Transverse colon (tissue), 4 donors: ENCODE measurements around the gene ZDHHC18.

Experiments
- POLR2A ChIP-seq: fragments of 450-650 bp; IDR thresholded peaks from one replicate; pipeline ENCODE4 v1.6.1; 2016; ENCODE audit warnings: antibody characterized with exemption, mild to moderate bottlenecking, moderate library complexity
- POLR2AphosphoS5 ChIP-seq, 3 donors: sonication (generic); formaldehyde crosslinking; IDR thresholded peaks; one replicate each; pipeline ENCODE4 v1.6.1; 2016; ENCODE audit warnings: antibody characterized with exemption in 3 of 3
- TF ChIP-seq, protein P1 (sequence below), 5 experiments: fragments of 200-600 bp in 3 of 5; fragments of 450-650 bp in 2 of 5; sonication (generic) in 3 of 5; IDR thresholded peaks; 1 replicate in 2 of 5; 2 replicates in 3 of 5; pipeline ENCODE4 v1.5.1; 2016 to 2017; ENCODE audit warnings: antibody characterized with exemption in 5 of 5, inconsistent platforms in 3 of 5, mild to moderate bottlenecking in 2 of 5, moderate library complexity in 1 of 5

DNA sequence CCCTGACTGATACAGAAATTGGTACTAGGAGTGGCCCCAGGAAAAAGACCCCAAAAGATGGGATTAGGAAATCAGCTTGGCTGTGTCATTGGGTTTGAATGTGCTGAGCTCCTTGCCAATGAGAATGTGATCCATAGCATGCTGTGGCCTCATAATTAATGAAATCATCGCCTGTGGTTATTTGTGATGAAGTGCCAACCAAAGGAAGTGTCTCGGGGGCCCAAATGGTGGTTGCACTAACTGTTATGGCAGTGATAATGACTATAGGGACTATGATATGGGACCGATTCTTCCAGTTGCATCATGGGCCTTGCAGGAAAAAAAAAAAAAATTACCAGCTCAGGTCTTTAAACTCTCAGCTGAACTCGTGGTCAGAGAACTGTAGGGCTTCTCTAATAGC lies 15.4 kb upstream of the ZDHHC18 start:
- TF ChIP-seq, protein P1, sequence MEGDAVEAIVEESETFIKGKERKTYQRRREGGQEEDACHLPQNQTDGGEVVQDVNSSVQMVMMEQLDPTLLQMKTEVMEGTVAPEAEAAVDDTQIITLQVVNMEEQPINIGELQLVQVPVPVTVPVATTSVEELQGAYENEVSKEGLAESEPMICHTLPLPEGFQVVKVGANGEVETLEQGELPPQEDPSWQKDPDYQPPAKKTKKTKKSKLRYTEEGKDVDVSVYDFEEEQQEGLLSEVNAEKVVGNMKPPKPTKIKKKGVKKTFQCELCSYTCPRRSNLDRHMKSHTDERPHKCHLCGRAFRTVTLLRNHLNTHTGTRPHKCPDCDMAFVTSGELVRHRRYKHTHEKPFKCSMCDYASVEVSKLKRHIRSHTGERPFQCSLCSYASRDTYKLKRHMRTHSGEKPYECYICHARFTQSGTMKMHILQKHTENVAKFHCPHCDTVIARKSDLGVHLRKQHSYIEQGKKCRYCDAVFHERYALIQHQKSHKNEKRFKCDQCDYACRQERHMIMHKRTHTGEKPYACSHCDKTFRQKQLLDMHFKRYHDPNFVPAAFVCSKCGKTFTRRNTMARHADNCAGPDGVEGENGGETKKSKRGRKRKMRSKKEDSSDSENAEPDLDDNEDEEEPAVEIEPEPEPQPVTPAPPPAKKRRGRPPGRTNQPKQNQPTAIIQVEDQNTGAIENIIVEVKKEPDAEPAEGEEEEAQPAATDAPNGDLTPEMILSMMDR (IDR thresholded peaks at IDR 0.05), result no peak
- no peak for TF ChIP-seq POLR2A
- TF ChIP-seq POLR2AphosphoS5 (IDR thresholded peaks at IDR 0.05), result no peak
